Keratinocyte (primary cell): Measurements from ENCODE around the gene MRPL40. TPM values are rescaled to one million over a fixed set of nuclear protein-coding genes. Genes with fewer than 3 reads are reported as not detected.

Experiments
- DNase-seq: peaks from one replicate; pipeline ENCODE4 v3.0.0-alpha.2; 2011; ENCODE audit warnings: low read depth, missing footprints, low spot score
- FAIRE-seq: peaks from 2 replicates; lab custom pipeline; 2011; peaks lifted over from hg19 to GRCh38; lab: Jason Lieb, UNC
- H2AFZ ChIP-seq: 2 replicates; pipeline ENCODE4 v1.6.0; 2012; ENCODE audit warnings: low read length, control low read depth, inconsistent platforms; ENCODE audit not compliant: control insufficient read depth
- H3K27ac ChIP-seq: 2 replicates; pipeline ENCODE4 v1.5.1; 2011; ENCODE audit warnings: low read length; ENCODE audit not compliant: control insufficient read depth, insufficient read depth
- H3K27me3 ChIP-seq: 3 replicates; pipeline ENCODE4 v1.6.0; 2011; ENCODE audit warnings: low read length; ENCODE audit not compliant: control insufficient read depth, insufficient read depth; ENCODE audit errors: extremely low read depth
- H3K36me3 ChIP-seq, 2 experiments: 2 replicates in 1 of 2; 3 replicates in 1 of 2; pipeline ENCODE4 v1.5.1; 2011; ENCODE audit warnings: low read length in 2 of 2, mild to moderate bottlenecking in 1 of 2; ENCODE audit not compliant: control insufficient read depth in 2 of 2, insufficient read depth in 2 of 2; ENCODE audit errors: extremely low read depth in 1 of 2
- H3K4me1 ChIP-seq: 3 replicates; pipeline ENCODE4 v1.5.1; 2011; ENCODE audit warnings: low read length; ENCODE audit not compliant: control insufficient read depth, insufficient read depth; ENCODE audit errors: extremely low read depth
- H3K4me2 ChIP-seq: 3 replicates; pipeline ENCODE4 v1.6.0; 2011; ENCODE audit warnings: low read depth, low read length; ENCODE audit not compliant: control insufficient read depth, insufficient read depth; ENCODE audit errors: extremely low read depth
- H3K4me3 ChIP-seq, 3 experiments: fragments of 200-600 bp in 1 of 3; sonication (generic) in 1 of 3; 2 replicates in 2 of 3; 3 replicates in 1 of 3; pipeline ENCODE4 v1.5.1; 2011 to 2016; ENCODE audit warnings: low read length in 3 of 3, mild to moderate bottlenecking in 3 of 3, control low read depth in 2 of 3, inconsistent platforms in 1 of 3, low read depth in 1 of 3, mixed read lengths in 1 of 3, mixed run types in 1 of 3, moderate library complexity in 1 of 3; ENCODE audit not compliant: control insufficient read depth in 2 of 3, insufficient read depth in 2 of 3; ENCODE audit errors: extremely low read depth in 1 of 3
- H3K79me2 ChIP-seq: 2 replicates; pipeline ENCODE4 v1.6.0; 2012; ENCODE audit warnings: low read length; ENCODE audit not compliant: control insufficient read depth, insufficient read depth
- H3K9ac ChIP-seq: 3 replicates; pipeline ENCODE4 v1.6.0; 2011; ENCODE audit warnings: low read length; ENCODE audit not compliant: control insufficient read depth, insufficient read depth; ENCODE audit errors: extremely low read depth
- H3K9me1 ChIP-seq: 3 replicates; pipeline ENCODE4 v1.6.0; 2011; ENCODE audit warnings: low read length; ENCODE audit not compliant: control insufficient read depth, insufficient read depth; ENCODE audit errors: extremely low read depth
- H3K9me3 ChIP-seq: 2 replicates; pipeline ENCODE4 v1.5.1; 2012; ENCODE audit warnings: low read depth, low read length; ENCODE audit not compliant: control insufficient read depth
- H4K20me1 ChIP-seq: 3 replicates; pipeline ENCODE4 v1.6.0; 2011; ENCODE audit warnings: low read length; ENCODE audit not compliant: control insufficient read depth, insufficient read depth; ENCODE audit errors: extremely low read depth
- EZH2 ChIP-seq: IDR thresholded peaks from one replicate; pipeline ENCODE4 v1.6.1; 2012; ENCODE audit warnings: inconsistent platforms, mild to moderate bottlenecking, low read length, moderate library complexity
- dilution Hi-C: fragments of 300-500 bp; cut with MboI; formaldehyde crosslinking; loops from one replicate; pipeline ENCODE4 v1.7.0; 2020; ENCODE audit warnings: low sequenced_read_pairs; ENCODE audit not compliant: extremely low pct_ligation_motif_present
- polyA plus RNA-seq, 5 experiments: library from polyadenylated mRNA; depleted of rRNA in 3 of 5; stranded (reverse) in 3 of 5; stranded (forward) in 1 of 5; unstranded in 1 of 5; fragments of >200 nt; gene quantifications; 1 replicate in 1 of 5; 2 replicates in 3 of 5; 3 replicates in 1 of 5; pipeline versions ENCODE4 v1.2.1 to v1.2.3, GENCODE V29; 2011 to 2012; ENCODE audit warnings: missing spikeins in 2 of 5, low read depth in 1 of 5, low replicate concordance in 1 of 5
- TF ChIP-seq, protein P1 (sequence below), 3 experiments: IDR thresholded peaks in 1 of 3; conservative IDR thresholded peaks in 1 of 3; optimal IDR thresholded peaks in 1 of 3; 2 replicates in 2 of 3; 3 replicates in 1 of 3; pipeline versions ENCODE3 to v1.5.1; 2011; ENCODE audit warnings: low read length in 3 of 3, mild to moderate bottlenecking in 3 of 3, moderate library complexity in 2 of 3, control low read depth in 1 of 3, inconsistent platforms in 1 of 3; ENCODE audit not compliant: insufficient read depth in 2 of 3; ENCODE audit errors: extremely low read depth in 1 of 3

The MRPL40 gene
- polyA plus RNA-seq, 1 donor (not counting 4 experiments of a cell fraction or from before 2014, with no cell fraction given), result 46.3 TPM

GRCh38 chr22:19451570-19451969 is 19.2 kb downstream of the MRPL40 start:
- Histone ChIP-seq H4K20me1 (no peaks in the 10 kb centered on the region), H3K4me2 (no peak overlapping the region), H3K4me3 (no peak overlapping the region), H3K79me2 (peaks cover 7% of the 10 kb centered on the region), H3K9me1 (no peaks in the 10 kb centered on the region), H3K27ac (no peak overlapping the region), H3K36me3 (peaks cover 30 to 42% of the 10 kb centered on the region in 2 experiments), H3K4me1 (peaks cover 17% of the 10 kb centered on the region), H3K9ac (no peak overlapping the region), H2AFZ (no peak overlapping the region), H3K9me3 (no peaks in the 10 kb centered on the region), H3K27me3 (no peaks in the 10 kb centered on the region)
- dilution Hi-C loops, result no loop called here
- TF ChIP-seq, protein P1, sequence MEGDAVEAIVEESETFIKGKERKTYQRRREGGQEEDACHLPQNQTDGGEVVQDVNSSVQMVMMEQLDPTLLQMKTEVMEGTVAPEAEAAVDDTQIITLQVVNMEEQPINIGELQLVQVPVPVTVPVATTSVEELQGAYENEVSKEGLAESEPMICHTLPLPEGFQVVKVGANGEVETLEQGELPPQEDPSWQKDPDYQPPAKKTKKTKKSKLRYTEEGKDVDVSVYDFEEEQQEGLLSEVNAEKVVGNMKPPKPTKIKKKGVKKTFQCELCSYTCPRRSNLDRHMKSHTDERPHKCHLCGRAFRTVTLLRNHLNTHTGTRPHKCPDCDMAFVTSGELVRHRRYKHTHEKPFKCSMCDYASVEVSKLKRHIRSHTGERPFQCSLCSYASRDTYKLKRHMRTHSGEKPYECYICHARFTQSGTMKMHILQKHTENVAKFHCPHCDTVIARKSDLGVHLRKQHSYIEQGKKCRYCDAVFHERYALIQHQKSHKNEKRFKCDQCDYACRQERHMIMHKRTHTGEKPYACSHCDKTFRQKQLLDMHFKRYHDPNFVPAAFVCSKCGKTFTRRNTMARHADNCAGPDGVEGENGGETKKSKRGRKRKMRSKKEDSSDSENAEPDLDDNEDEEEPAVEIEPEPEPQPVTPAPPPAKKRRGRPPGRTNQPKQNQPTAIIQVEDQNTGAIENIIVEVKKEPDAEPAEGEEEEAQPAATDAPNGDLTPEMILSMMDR (optimal IDR thresholded peaks at IDR 0.05 in 1 of 3, IDR thresholded peaks at IDR 0.05 in 1 of 3, conservative IDR thresholded peaks at IDR 0.05 in 1 of 3; ENCODE audit: extremely low read depth in 1 of 3, insufficient read depth in 2 of 3, low read length in 3 of 3), result no peak
- TF ChIP-seq EZH2, result no peak
- FAIRE-seq (no peak), DNase-seq (no peak)

GRCh38 chr22:19453718-19454117 is 21.4 kb downstream of the MRPL40 start:
- Histone ChIP-seq H3K4me1 (peaks cover 10% of the 10 kb centered on the region), H3K4me2 (no peak overlapping the region), H3K36me3 (peaks cover 39 to 49% of the 10 kb centered on the region in 2 experiments), H3K79me2 (no peaks in the 10 kb centered on the region), H3K4me3 (no peak overlapping the region), H3K9me3 (no peaks in the 10 kb centered on the region), H3K27ac (no peak overlapping the region), H2AFZ (no peak overlapping the region), H3K27me3 (no peaks in the 10 kb centered on the region), H4K20me1 (no peaks in the 10 kb centered on the region), H3K9me1 (no peaks in the 10 kb centered on the region), H3K9ac (no peak overlapping the region)
- DNase-seq, result no peak
- dilution Hi-C loops, result no loop called here
- no peak for FAIRE-seq
- TF ChIP-seq, protein P1 (optimal IDR thresholded peaks at IDR 0.05 in 1 of 3, IDR thresholded peaks at IDR 0.05 in 1 of 3, conservative IDR thresholded peaks at IDR 0.05 in 1 of 3; ENCODE audit: extremely low read depth in 1 of 3, insufficient read depth in 2 of 3, low read length in 3 of 3), result no peak
